Measurements from ENCODE around the gene PPAT.
A peak's percentile ranks its signal among the peaks of the same experiment; 100 is the strongest.
"Not testable (repeated sequence)": the region's sequence is repeated elsewhere in the genome, so short reads cannot be mapped to it uniquely, and the experiment has no call there.

PPAT gene

DNA sequence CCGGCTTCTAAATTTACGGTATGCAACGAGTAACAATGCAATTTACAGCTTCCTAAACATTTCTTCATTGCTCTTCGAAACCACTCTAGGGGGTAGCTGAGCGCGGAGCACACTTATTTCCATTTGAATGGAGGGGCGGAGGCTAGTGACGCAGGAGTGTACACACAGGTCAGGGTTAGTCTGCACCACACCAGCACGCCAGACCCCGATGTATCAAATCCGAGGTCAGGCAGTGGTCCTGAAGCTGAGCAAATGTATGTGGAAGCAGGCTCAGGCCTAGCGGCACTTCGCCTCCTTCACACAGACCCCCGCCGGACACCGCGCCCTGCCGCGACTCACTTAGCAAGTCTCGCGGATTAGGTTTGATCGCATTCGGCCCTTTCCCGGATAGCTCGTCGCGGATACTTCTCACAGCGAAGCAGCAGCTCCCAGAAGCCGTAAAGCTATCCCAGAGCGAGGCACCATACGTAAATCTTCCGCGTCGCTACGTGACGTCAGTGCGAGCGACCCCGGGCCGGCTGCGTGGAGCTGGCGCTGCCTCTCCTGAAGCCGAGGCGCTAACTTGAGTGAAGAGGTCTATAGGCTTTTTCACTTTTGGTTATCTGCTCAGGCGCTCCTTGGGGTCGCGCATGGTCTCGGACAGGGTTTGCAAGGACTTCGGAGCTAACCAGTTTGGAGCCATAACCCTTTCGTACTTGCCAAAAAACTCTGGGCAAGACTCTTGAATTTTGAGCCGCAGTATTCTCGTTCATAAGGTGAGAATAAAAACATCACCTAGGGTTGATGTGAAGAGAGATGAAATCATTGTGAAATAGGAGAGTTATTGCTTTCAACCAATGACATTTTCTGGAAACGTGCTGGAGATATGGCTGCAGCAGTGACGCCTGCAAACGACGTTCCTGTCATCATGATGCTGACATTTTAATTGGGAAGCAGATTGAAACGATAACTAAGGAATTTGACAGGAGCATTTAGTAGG, 48.1 kb downstream of the PPAT start, which contains the start of gene AASDH:
Gene AASDH, minus strand, starts transcription at position 469 of the 979 bp plus-strand sequence. CDS start 3,192 bp downstream, outside the sequence.
- no peak for FAIRE-seq
- DNase-seq (ENCODE audit: insufficient read length, low spot score), result peak; percentile 78

DNA sequence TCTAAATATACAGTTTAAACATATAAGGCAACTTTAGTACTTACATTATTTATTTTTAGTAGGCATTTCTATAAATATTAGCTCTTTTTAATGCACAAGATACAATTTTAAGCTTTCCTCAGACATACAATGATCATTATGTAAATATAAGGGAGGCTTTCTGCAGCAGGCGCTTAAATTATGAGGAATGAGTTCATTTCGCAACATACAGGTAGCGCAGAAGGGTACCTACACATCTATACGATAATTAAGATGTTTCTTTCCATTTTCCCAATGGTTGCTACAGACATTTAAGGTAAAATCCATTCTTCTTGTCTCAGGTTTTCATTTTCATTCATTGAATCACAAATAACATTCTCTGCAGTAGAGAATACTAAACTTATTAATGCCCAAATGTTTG, 49.3 kb downstream of the PPAT start:
- no peak for FAIRE-seq
- DNase-seq (ENCODE audit: insufficient read length, low spot score), result no peak

DNA sequence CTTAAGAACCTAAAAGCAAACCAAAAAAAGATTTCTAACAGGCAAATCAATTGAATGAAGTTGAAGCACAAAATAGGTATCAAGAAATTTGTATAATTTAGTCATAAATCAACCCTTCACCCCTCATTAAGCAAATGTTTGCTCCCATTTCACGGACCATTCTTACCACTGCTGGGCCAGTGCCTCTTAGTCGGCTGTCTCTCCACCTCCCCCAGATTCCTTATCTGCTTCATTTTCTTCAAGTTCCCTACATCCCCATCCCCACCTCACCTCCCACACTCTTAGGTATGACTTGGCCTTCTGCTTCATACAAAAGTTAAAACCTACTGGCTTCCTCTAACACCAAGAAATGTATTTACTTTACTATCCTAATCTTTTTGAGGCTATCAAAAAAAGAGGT, 60.0 kb downstream of the PPAT start:
- FAIRE-seq (no peak), DNase-seq (ENCODE audit: insufficient read length, low spot score) (no peak)

DNA sequence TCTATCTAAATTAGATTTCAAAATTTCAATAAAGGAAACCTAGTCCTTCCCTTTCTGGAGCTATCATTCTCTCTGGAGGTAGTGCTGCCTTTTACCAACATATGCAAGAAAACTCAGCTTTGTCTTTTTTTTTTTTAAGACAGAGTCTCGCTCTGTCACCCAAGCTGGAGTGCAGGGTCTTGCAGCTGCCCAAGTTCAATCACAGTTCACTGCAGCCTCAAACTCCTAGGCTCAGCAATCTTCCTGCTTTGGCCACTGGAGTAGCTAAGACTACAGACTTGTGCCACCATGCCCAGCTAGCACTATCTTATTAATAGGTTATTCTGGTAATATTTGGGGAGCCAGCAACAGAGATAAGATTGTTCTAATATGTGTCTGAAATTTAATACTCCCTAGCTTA, 60.5 kb downstream of the PPAT start:
- DNase-seq (ENCODE audit: insufficient read length, low spot score), result no peak
- no peak for FAIRE-seq

DNA sequence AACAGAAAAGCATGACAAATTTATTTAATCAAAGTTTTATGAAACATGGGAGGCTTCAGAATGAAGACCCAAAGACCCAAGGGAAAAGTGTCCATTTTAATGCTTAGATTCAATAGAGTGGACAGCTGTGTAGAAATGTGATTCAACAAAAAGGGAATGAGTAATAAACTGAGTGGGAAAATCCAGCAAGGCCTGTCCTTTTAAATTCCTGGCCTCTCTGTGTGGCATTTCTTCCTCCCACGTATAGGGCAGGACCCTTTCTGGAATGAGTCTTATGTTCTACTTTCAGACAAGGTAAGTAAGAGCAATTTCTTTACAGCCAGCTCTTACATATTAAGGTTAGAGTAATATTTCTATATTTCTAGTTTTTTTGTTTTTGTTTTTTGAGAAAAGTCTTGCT, 62.6 kb downstream of the PPAT start:
- no peak for FAIRE-seq

DNA sequence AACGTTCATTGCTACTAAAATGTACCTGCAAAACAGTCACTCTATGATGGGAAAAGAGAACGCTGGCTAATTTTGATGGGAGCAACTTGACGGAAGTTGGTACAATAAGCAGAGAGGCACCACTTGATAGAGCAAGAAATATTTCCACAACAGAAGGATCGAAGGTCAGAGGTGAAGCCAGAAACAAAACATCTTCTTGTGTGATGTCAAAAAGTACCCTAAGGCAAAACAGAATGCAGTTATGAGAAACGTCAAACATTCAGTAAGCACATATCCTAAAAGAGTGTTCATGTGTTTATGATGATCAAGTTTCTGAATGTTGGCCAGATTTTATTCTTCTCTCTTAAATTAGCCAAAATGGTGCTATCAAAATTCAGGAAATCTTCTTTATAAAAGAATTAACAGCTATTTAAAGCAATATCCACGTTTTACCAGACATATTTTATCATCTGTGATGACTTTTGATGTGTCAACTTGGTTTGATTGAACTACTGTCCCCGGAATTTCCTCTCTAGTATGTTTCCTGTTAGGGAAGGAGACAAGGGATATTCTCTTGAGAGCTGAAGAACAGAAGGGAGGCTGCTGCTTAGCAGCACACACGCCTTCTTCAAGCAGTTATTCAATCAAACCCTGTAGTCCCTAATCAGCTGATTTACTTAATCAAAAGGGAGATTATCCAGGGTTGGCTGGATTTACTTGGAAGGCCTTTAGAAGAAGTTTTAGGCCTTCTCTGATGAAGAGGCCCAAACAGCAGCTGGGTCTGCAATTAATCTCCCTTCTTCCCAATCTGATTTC, 63.8 kb downstream of the PPAT start:
- no peak for FAIRE-seq
- DNase-seq (ENCODE audit: insufficient read length, low spot score), result no peak

More for the DNA sequence above, 62.6 kb downstream of the PPAT start:
- DNase-seq (ENCODE audit: insufficient read length, low spot score), result no peak

DNA sequence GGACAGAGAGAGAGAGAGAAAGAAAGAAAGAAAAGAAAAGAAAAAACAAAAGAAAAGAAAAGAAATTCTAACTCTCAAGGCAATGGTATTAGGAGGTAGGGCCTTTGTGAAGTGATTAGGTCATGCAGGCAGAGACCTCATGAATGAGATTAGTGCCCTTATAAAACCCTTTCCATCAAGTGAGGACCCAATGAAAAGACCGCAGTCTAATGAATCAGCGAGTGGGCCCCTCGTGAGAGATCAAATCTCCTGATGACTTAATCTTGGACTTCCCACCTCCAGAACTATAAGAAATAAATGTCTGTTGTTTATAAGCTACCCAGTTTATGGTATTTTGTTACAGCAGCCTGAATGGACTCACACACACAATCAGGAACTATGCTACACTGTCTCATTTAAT, 65.0 kb downstream of the PPAT start:
- no peak for DNase-seq (ENCODE audit: insufficient read length, low spot score)
- no peak for FAIRE-seq

DNA sequence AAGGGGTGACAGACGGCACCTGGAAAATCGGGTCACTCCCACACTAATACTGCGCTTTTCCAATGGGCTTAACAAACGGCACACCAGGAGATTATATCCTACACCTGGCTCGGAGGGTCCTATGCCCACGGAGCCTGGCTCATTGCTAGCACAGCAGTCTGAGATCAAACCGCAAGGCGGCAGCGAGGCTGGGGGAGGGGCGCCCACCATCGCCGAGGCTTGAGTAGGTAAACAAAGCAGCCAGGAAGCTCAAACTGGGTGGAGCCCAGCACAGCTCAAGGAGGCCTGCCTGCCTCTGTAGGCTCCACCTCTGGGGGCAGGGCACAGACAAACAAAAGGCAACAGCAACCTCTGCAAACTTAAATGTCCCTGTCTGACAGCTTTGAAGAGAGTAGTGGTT, 72.4 kb downstream of the PPAT start:
- not testable (repeated sequence) for FAIRE-seq; DNase-seq (ENCODE audit: insufficient read length, low spot score)

DNA sequence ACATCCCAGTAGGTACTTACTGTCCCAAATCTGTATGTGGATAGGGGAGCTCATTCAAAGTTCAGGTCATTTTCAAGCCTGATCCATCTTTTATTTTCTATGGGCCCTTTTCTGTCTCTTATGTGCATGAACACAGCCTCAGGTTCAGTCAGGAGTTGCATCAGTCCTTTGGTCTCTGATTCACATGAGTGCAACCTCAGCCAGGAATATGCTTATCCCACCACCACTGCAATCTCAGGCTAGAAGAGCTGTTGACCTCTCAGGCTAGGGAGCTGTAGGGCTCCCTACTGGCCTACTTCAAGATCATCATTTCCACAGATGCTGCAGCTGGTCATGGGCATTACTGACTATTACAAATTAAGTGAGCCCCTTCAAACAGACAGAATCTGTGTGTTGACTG, 75.3 kb downstream of the PPAT start:
- FAIRE-seq (no peak), DNase-seq (ENCODE audit: insufficient read length, low spot score) (no peak)

DNA sequence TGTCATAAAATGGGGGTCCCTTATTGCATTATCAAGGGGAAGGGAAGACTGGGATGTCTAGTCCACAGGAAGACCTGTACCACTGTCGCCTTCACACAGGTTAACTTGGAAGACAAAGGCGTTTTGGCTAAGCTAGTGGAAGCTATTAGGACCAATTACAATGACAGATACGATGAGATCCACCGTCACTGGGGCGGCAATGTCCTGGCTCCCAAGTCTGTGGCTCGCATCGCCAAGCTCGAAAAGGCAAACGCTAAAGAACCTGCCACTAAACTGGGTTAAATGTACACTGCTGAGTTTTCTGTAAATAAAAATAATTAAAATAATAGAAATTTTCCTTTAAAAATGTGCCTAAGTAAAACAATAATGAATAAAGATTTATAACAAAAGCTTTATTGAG, 78.8 kb downstream of the PPAT start:
- FAIRE-seq (no peak), DNase-seq (ENCODE audit: insufficient read length, low spot score) (no peak)

DNA sequence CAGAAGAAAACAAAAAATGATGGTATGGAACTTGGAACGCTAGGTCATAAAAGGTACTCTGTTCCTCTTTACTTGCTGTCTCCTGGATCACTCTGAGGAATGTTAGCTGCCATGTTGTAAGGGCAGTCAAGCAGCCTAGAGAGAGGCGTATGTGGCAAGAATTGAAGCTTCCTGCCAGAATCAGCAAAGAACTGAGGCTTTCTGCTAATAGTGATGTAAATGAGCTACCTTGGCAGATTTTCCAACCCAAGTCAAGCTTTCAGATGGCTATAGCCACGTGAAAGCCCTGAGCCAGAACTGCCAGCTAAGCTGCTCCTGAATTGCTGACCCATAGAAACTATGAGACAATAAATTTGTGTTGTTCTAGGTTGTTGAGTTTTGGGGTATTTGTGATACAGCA, 86.8 kb downstream of the PPAT start:
- DNase-seq (ENCODE audit: insufficient read length, low spot score) (no peak), FAIRE-seq (no peak)

DNA sequence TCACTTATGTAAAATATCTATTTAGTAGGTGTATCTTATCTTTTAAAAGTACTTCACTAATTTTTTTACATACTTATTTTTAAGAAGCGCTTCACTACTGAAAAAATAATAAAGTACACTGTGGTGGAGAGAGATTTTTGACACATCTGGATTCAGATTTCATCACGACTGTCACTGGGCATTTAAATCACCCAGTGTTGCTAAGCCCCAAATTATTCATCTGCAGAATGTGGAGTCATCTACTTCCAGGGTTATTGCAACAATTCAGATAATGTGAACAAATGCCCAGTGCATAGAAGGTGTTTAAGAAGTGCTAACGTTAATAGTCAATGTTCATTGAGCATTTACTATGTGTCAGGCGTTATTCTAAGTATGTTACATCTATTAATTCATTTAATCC, 90.0 kb downstream of the PPAT start:
- DNase-seq (ENCODE audit: insufficient read length, low spot score), result no peak
- no peak for FAIRE-seq

Data from HTR-8/SVneo (cell line).